DOHH2 (cell line): ENCODE results near the gene EYA4.

Experiments used
- H3F3A ChIP-seq: fragments of 200-600 bp; sonication (generic), shearing (Covaris generic); 2 replicates; pipeline ENCODE4 v1.6.0; 2016; ENCODE audit warnings: antibody characterized with exemption, mild to moderate bottlenecking; ENCODE audit not compliant: control insufficient read depth, insufficient read depth
- H3K27ac ChIP-seq: fragments of 200-600 bp; sonication (generic); 2 replicates; pipeline ENCODE4 v1.5.1; 2014; ENCODE audit warnings: low read depth, mild to moderate bottlenecking, low read length, moderate library complexity
- H3K27me3 ChIP-seq: fragments of 200-600 bp; sonication (generic); 2 replicates; pipeline ENCODE4 v1.6.1; 2014; ENCODE audit warnings: mild to moderate bottlenecking, low read length, mixed read lengths; ENCODE audit not compliant: control insufficient read depth
- H3K36me3 ChIP-seq: fragments of 200-600 bp; sonication (generic); 2 replicates; pipeline ENCODE4 v1.6.1; 2014; ENCODE audit warnings: mild to moderate bottlenecking, low read length, moderate library complexity, mixed read lengths; ENCODE audit not compliant: control insufficient read depth
- H3K4me1 ChIP-seq: fragments of 200-600 bp; sonication (generic); 2 replicates; pipeline ENCODE4 v1.6.1; 2014; ENCODE audit warnings: mild to moderate bottlenecking, low read length, mixed read lengths; ENCODE audit not compliant: control insufficient read depth
- H3K4me2 ChIP-seq: fragments of 200-600 bp; sonication (generic); 2 replicates; pipeline ENCODE4 v1.6.0; 2014; ENCODE audit warnings: mild to moderate bottlenecking, low read length, moderate library complexity
- H3K4me3 ChIP-seq: fragments of 200-600 bp; sonication (generic); 2 replicates; pipeline ENCODE4 v1.5.1; 2014; ENCODE audit warnings: mild to moderate bottlenecking, low read length, mixed read lengths
- H3K79me2 ChIP-seq: fragments of 200-600 bp; sonication (generic); 2 replicates; pipeline ENCODE4 v1.6.1; 2014; ENCODE audit warnings: mild to moderate bottlenecking, low read length, mixed read lengths; ENCODE audit not compliant: control insufficient read depth
- H3K9me2 ChIP-seq: fragments of 200-600 bp; sonication (generic); replicated peaks from 2 replicates; pipeline ENCODE4 v1.6.1; 2014; ENCODE audit warnings: mild to moderate bottlenecking, low read length, mixed read lengths; ENCODE audit not compliant: control insufficient read depth
- H3K9me3 ChIP-seq: fragments of 200-600 bp; sonication (generic); 2 replicates; pipeline ENCODE4 v1.6.1; 2014; ENCODE audit warnings: antibody characterized with exemption, low read length, mixed read lengths; ENCODE audit not compliant: control insufficient read depth, insufficient read depth
- H4K20me1 ChIP-seq: fragments of 200-600 bp; sonication (generic); 2 replicates; pipeline ENCODE4 v1.6.0; 2014; ENCODE audit warnings: low read depth, mild to moderate bottlenecking, antibody characterized with exemption, low read length, moderate library complexity; ENCODE audit not compliant: control insufficient read depth, insufficient read depth
- EZH2phosphoT487 ChIP-seq: fragments of 200-600 bp; sonication (generic); IDR thresholded peaks from 2 replicates; pipeline ENCODE4 v1.6.1; 2017; ENCODE audit warnings: borderline replicate concordance, mild to moderate bottlenecking, antibody characterized with exemption, low read length, moderate library complexity, mixed read lengths
- TF ChIP-seq, protein P1 (sequence below): fragments of 200-600 bp; sonication (generic); IDR thresholded peaks from one replicate; pipeline ENCODE4 v1.5.1; 2014; ENCODE audit warnings: antibody characterized with exemption, mild to moderate bottlenecking, low read depth, low read length; ENCODE audit not compliant: poor library complexity, severe bottlenecking

Gene EYA4

DNA sequence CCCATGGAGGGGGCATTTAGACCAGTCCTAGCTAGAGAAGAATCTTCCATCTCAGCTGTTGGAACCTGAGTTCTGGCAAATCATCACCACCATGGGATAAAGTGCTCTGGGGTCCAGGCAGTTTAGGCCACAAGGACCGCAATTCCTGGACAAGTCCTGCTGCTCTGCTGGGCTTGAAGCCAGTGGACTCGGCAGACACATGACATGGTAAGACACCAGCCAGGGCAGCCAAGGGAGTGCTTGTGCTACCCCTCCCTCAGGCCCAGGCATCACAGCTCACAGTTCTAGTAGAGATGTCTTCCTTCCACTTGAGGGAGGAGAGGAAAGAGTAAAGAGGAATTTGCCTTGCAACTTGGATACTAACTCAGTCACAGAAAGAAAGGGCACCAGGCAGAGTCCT is 246.0 kb downstream of the EYA4 start:
- no peaks in the 10 kb centered on the region for H3K79me2 ChIP-seq
- H3K4me1 ChIP-seq, result no peaks in the 10 kb centered on the region
- H3K4me2 ChIP-seq, result no peak overlapping the region
- no peaks in the 10 kb centered on the region for H3K36me3 ChIP-seq
- no peak overlapping the region for H3K4me3 ChIP-seq
- H3K9me2 ChIP-seq, result no peaks in the 10 kb centered on the region
- no peaks in the 10 kb centered on the region for H4K20me1 ChIP-seq
- no peak overlapping the region for H3K27ac ChIP-seq
- no peaks in the 10 kb centered on the region for H3F3A ChIP-seq
- H3K27me3 ChIP-seq, result no peaks in the 10 kb centered on the region
- H3K9me3 ChIP-seq, result no peaks in the 10 kb centered on the region
- TF ChIP-seq, protein P1, sequence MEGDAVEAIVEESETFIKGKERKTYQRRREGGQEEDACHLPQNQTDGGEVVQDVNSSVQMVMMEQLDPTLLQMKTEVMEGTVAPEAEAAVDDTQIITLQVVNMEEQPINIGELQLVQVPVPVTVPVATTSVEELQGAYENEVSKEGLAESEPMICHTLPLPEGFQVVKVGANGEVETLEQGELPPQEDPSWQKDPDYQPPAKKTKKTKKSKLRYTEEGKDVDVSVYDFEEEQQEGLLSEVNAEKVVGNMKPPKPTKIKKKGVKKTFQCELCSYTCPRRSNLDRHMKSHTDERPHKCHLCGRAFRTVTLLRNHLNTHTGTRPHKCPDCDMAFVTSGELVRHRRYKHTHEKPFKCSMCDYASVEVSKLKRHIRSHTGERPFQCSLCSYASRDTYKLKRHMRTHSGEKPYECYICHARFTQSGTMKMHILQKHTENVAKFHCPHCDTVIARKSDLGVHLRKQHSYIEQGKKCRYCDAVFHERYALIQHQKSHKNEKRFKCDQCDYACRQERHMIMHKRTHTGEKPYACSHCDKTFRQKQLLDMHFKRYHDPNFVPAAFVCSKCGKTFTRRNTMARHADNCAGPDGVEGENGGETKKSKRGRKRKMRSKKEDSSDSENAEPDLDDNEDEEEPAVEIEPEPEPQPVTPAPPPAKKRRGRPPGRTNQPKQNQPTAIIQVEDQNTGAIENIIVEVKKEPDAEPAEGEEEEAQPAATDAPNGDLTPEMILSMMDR, result no peak
- TF ChIP-seq EZH2phosphoT487, result no peak

GRCh38 chr6:133495205-133495903 is 254.2 kb downstream of the EYA4 start:
- no peaks in the 10 kb centered on the region for H3K79me2 ChIP-seq
- no peaks in the 10 kb centered on the region for H3F3A ChIP-seq
- no peaks in the 10 kb centered on the region for H3K4me1 ChIP-seq
- no peaks in the 10 kb centered on the region for H3K9me2 ChIP-seq
- H3K9me3 ChIP-seq, result no peaks in the 10 kb centered on the region
- H3K27ac ChIP-seq, result no peak overlapping the region
- H3K36me3 ChIP-seq, result no peaks in the 10 kb centered on the region
- H3K4me3 ChIP-seq, result no peak overlapping the region
- H4K20me1 ChIP-seq, result no peaks in the 10 kb centered on the region
- no peak overlapping the region for H3K4me2 ChIP-seq
- TF ChIP-seq EZH2phosphoT487, result no peak
- no peaks in the 10 kb centered on the region for H3K27me3 ChIP-seq

DNA sequence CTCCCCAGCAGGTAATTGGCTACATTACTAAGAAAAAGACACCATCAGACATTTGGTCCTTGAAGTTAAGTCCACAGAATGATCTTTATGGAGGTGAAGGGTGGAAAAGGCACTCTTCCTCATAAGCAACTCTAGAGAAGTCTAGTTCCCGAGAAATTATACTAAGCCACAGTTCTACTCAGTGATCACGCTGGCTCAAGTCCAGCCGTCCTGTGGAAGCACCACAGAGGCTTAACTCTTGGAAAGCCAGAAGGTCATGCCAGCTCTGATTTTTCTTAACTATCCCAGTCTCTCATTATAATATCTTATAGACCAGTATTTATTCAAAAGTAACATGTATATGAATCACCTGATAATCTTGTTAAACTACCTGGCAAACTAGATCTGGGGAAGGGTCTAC is 258.5 kb downstream of the EYA4 start:
- no peaks in the 10 kb centered on the region for H3F3A ChIP-seq
- H3K27ac ChIP-seq, result no peak overlapping the region
- no peaks in the 10 kb centered on the region for H3K9me2 ChIP-seq
- TF ChIP-seq, protein P1, result no peak
- no peak for TF ChIP-seq EZH2phosphoT487
- no peak overlapping the region for H3K4me2 ChIP-seq
- H4K20me1 ChIP-seq, result no peaks in the 10 kb centered on the region
- H3K9me3 ChIP-seq, result no peaks in the 10 kb centered on the region
- H3K4me1 ChIP-seq, result no peaks in the 10 kb centered on the region
- no peaks in the 10 kb centered on the region for H3K79me2 ChIP-seq
- H3K36me3 ChIP-seq, result no peaks in the 10 kb centered on the region
- no peak overlapping the region for H3K4me3 ChIP-seq
- H3K27me3 ChIP-seq, result no peaks in the 10 kb centered on the region

DNA sequence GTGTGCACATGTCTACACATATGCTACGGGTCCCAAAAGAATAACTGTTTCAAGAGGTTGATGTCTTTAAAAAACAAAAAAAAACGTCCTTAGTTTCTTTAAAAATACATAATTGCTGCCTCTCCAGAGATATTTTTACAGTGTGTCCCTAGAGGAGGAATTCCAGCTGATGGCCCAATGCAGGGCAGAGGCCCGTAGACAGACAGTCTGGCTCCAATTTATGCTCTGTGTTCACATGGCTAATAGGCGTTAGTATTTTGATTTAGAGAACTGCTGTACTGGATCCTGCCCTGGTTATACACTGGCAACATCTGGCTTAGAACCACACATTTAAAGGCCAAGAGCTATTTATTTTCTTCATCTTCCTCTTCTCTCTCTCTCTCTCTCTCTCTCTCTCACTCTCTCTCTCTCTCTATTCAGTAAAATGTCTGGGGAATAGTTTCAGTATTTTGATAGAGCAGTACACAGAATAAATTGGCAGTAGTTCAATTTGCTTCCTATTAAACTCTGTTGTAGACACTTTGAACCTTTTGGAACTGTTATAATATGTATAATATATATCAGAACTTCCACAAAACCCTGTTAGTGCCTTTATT is 260.6 kb downstream of the EYA4 start:
- no peaks in the 10 kb centered on the region for H3K4me1 ChIP-seq
- no peaks in the 10 kb centered on the region for H3K27me3 ChIP-seq
- H3K4me2 ChIP-seq, result no peak overlapping the region
- no peak overlapping the region for H3K4me3 ChIP-seq
- H3F3A ChIP-seq, result no peaks in the 10 kb centered on the region
- H3K36me3 ChIP-seq, result no peaks in the 10 kb centered on the region
- TF ChIP-seq EZH2phosphoT487, result no peak
- TF ChIP-seq, protein P1, result no peak
- H4K20me1 ChIP-seq, result no peaks in the 10 kb centered on the region
- H3K9me3 ChIP-seq, result no peaks in the 10 kb centered on the region
- no peaks in the 10 kb centered on the region for H3K79me2 ChIP-seq
- no peaks in the 10 kb centered on the region for H3K9me2 ChIP-seq
- H3K27ac ChIP-seq, result no peak overlapping the region
